ENCODE results near the gene ZNF485.

- no peak for TF ChIP-seq CTCF (IDR thresholded peaks at IDR 0.05; ENCODE audit: borderline replicate concordance, extremely low read depth, low read length, poor library complexity, severe bottlenecking)
- no peak for TF ChIP-seq EZH2 (IDR thresholded peaks at IDR 0.05; ENCODE audit: borderline replicate concordance, low read depth, low read length, severe bottlenecking)
These were observed 13.1 kb downstream of the ZNF485 start for GRCh38 chr10:43619368-43619767.

All from DND-41 (cell line).